Breast epithelium (tissue), 4 donors: ENCODE results near the gene NUMB. TPM values are rescaled to one million over a fixed set of nuclear protein-coding genes. Genes with fewer than 3 reads are reported as not detected.

Experiments
- DNase-seq, 2 donors: peaks; one replicate each; pipeline ENCODE4 v3.0.0-alpha.2; 2019; ENCODE audit warnings: low spot score in 2 of 2
- H3K27ac ChIP-seq, 2 donors: fragments of 200-600 bp; sonication (generic) in 1 of 2; one replicate each; pipeline ENCODE4 v1.5.1; 2016 to 2019; ENCODE audit warnings: mild to moderate bottlenecking in 1 of 2
- H3K27me3 ChIP-seq, 2 donors: fragments of 200-600 bp; sonication (generic) in 1 of 2; one replicate each; pipeline versions ENCODE4 v1.5.1 to v1.6.0; 2017 to 2019; ENCODE audit warnings: control low read depth in 1 of 2, mild to moderate bottlenecking in 1 of 2
- H3K36me3 ChIP-seq: fragments of 200-600 bp; one replicate; pipeline ENCODE4 v1.5.1; 2019
- H3K4me1 ChIP-seq, 2 donors: fragments of 200-600 bp; sonication (generic); one replicate each; pipeline ENCODE4 v1.5.1; 2016 to 2019; ENCODE audit warnings: control low read depth in 1 of 2
- H3K4me3 ChIP-seq, 3 donors: fragments of 200-600 bp; sonication (generic); 1 replicate in 2 of 3; 2 replicates in 1 of 3; pipeline ENCODE4 v1.5.1; 2016 to 2019; ENCODE audit warnings: mild to moderate bottlenecking in 3 of 3, moderate library complexity in 2 of 3
- H3K9me3 ChIP-seq, 2 donors: fragments of 200-600 bp; sonication (generic) in 1 of 2; one replicate each; pipeline ENCODE4 v1.5.1; 2016 to 2019; ENCODE audit warnings: control low read depth in 1 of 2
- CTCF ChIP-seq, 3 donors: fragments of 450-650 bp; IDR thresholded peaks; one replicate each; pipeline ENCODE4 v1.5.1; 2016 to 2017; ENCODE audit warnings: antibody characterized with exemption in 3 of 3, mild to moderate bottlenecking in 3 of 3, moderate library complexity in 3 of 3
- POLR2A ChIP-seq: fragments of 450-650 bp; IDR thresholded peaks from one replicate; pipeline ENCODE4 v1.6.1; 2016; ENCODE audit warnings: antibody characterized with exemption, mild to moderate bottlenecking, moderate library complexity
- POLR2AphosphoS5 ChIP-seq, 3 donors: sonication (generic); formaldehyde crosslinking; IDR thresholded peaks; one replicate each; pipeline ENCODE4 v1.6.1; 2017; ENCODE audit warnings: antibody characterized with exemption in 3 of 3
- intact Hi-C: fragments of 100-400 bp; cut with DNase I; formaldehyde crosslinking; loops from one replicate; pipeline ENCODE4 v1.15.1; 2023; ENCODE audit warnings: low total_unique reads
- total RNA-seq, 3 donors: library from RNA; depleted of rRNA; stranded (reverse); fragments of >200 nt; gene quantifications; one replicate each; pipeline ENCODE4 v1.1.0, GENCODE V29; 2016

The NUMB gene
- total RNA-seq, 3 donors from 2014 or later: 49.6 to 84.0 (median 61.6) TPM

- H3K27me3 ChIP-seq: no peaks in the 10 kb centered on the region
- intact Hi-C loops: no loop called here
- H3K9me3 ChIP-seq: no peaks in the 10 kb centered on the region
- H3K36me3 ChIP-seq: no peaks in the 10 kb centered on the region
- H3K4me1 ChIP-seq: no peaks in the 10 kb centered on the region
- no peak overlapping the region for H3K4me3 ChIP-seq
- no peak for DNase-seq
- no peak overlapping the region for H3K27ac ChIP-seq
- TF ChIP-seq POLR2AphosphoS5 (IDR thresholded peaks at IDR 0.05) (no peak), POLR2A (no peak), CTCF (IDR thresholded peaks at IDR 0.05) (no peak)
Measured at GRCh38 chr14:73325063-73325462, 133.3 kb downstream of the NUMB start.

- intact Hi-C loops: no loop called here
- no peaks in the 10 kb centered on the region for H3K4me1 ChIP-seq
- TF ChIP-seq POLR2AphosphoS5 (IDR thresholded peaks at IDR 0.05) (no peak), CTCF (IDR thresholded peaks at IDR 0.05) (no peak), POLR2A (no peak)
- H3K36me3 ChIP-seq: no peaks in the 10 kb centered on the region
- H3K27ac ChIP-seq: no peak overlapping the region
- no peak for DNase-seq
- no peaks in the 10 kb centered on the region for H3K27me3 ChIP-seq
- no peak overlapping the region for H3K4me3 ChIP-seq
- H3K9me3 ChIP-seq: no peaks in the 10 kb centered on the region
Measured at GRCh38 chr14:73324533-73324932, 133.8 kb downstream of the NUMB start.

GRCh38 chr14:73323896-73324399 is 134.4 kb downstream of the NUMB start:
- Histone ChIP-seq H3K36me3 (no peaks in the 10 kb centered on the region), H3K4me3 (no peak overlapping the region), H3K27ac (no peak overlapping the region), H3K9me3 (no peaks in the 10 kb centered on the region), H3K4me1 (no peaks in the 10 kb centered on the region), H3K27me3 (no peaks in the 10 kb centered on the region)
- DNase-seq: no peak
- intact Hi-C loops: no loop called here
- TF ChIP-seq CTCF (IDR thresholded peaks at IDR 0.05) (no peak), POLR2AphosphoS5 (IDR thresholded peaks at IDR 0.05) (no peak), POLR2A (no peak)

GRCh38 chr14:73313151-73313550 is 145.2 kb downstream of the NUMB start:
- no peaks in the 10 kb centered on the region for H3K9me3 ChIP-seq
- H3K4me3 ChIP-seq: no peak overlapping the region
- no peaks in the 10 kb centered on the region for H3K27me3 ChIP-seq
- H3K27ac ChIP-seq: no peak overlapping the region
- TF ChIP-seq CTCF (IDR thresholded peaks at IDR 0.05) (no peak), POLR2A (no peak), POLR2AphosphoS5 (IDR thresholded peaks at IDR 0.05) (no peak)
- no peak for DNase-seq
- H3K36me3 ChIP-seq: no peaks in the 10 kb centered on the region
- no peaks in the 10 kb centered on the region for H3K4me1 ChIP-seq
- intact Hi-C loops: no loop called here

GRCh38 chr14:73312687-73313086 is 145.7 kb downstream of the NUMB start:
- H3K4me3 ChIP-seq: no peak overlapping the region
- DNase-seq: no peak
- no peaks in the 10 kb centered on the region for H3K36me3 ChIP-seq
- TF ChIP-seq POLR2A (no peak), POLR2AphosphoS5 (IDR thresholded peaks at IDR 0.05) (no peak), CTCF (IDR thresholded peaks at IDR 0.05) (no peak)
- no peak overlapping the region for H3K27ac ChIP-seq
- H3K4me1 ChIP-seq: no peaks in the 10 kb centered on the region
- H3K27me3 ChIP-seq: no peaks in the 10 kb centered on the region
- H3K9me3 ChIP-seq: no peaks in the 10 kb centered on the region
- intact Hi-C loops: no loop called here
